Activated CD8-positive, alpha-beta memory T cell treated with anti-CD3 and anti-CD28 coated beads for 1 hour (primary cell): ENCODE measurements around the gene PRUNE2.
"Not testable (repeated sequence)": the region's sequence is repeated elsewhere in the genome, so short reads cannot be mapped to it uniquely, and the experiment has no call there.

ENCODE experiments used
- DNase-seq, 2 donors: peaks; one replicate each; pipeline ENCODE4 v3.0.0-alpha.2; 2020; ENCODE audit warnings: low read depth in 1 of 2; ENCODE audit errors: extremely low read depth in 1 of 2

PRUNE2 gene

GRCh38 chr9:76608575-76609273 lies 297.2 kb downstream of the PRUNE2 start:
- no peak for DNase-seq

GRCh38 chr9:76607730-76608436 lies 298.0 kb downstream of the PRUNE2 start:
- no peak for DNase-seq

GRCh38 chr9:76605321-76605900 lies 300.5 kb downstream of the PRUNE2 start:
- DNase-seq = no peak

- no peak for DNase-seq
These were observed 301.9 kb downstream of the PRUNE2 start for GRCh38 chr9:76603931-76604570.

GRCh38 chr9:76603448-76603895 lies 302.4 kb downstream of the PRUNE2 start:
- no peak for DNase-seq

GRCh38 chr9:76602199-76602598 lies 303.7 kb downstream of the PRUNE2 start:
- DNase-seq = no peak

GRCh38 chr9:76600007-76600615 lies 305.8 kb downstream of the PRUNE2 start:
- DNase-seq = no peak

GRCh38 chr9:76598981-76599380 lies 306.9 kb downstream of the PRUNE2 start:
- DNase-seq = no peak

GRCh38 chr9:76595645-76596044 lies 310.3 kb downstream of the PRUNE2 start:
- no peak for DNase-seq

- no peak for DNase-seq
These were observed 311.0 kb downstream of the PRUNE2 start for GRCh38 chr9:76594764-76595424.

- not testable (repeated sequence) for DNase-seq
These were observed 311.8 kb downstream of the PRUNE2 start for GRCh38 chr9:76593961-76594735.

GRCh38 chr9:76592974-76593347 lies 313.0 kb downstream of the PRUNE2 start:
- DNase-seq = no peak

GRCh38 chr9:76592091-76592973 lies 313.6 kb downstream of the PRUNE2 start:
- DNase-seq = no peak

- no peak for DNase-seq
These were observed 314.5 kb downstream of the PRUNE2 start for GRCh38 chr9:76591256-76591950.

GRCh38 chr9:76588316-76588715 lies 317.6 kb downstream of the PRUNE2 start:
- no peak for DNase-seq

- no peak for DNase-seq
These were observed 319.3 kb downstream of the PRUNE2 start for GRCh38 chr9:76586390-76587314.
